Endodermal cell (in vitro differentiated cells): ENCODE data around the gene ELOVL7. TPM values are rescaled to one million over a fixed set of nuclear protein-coding genes. Genes with fewer than 3 reads are reported as not detected.

ENCODE experiments used
- DNase-seq: peaks from one replicate; pipeline ENCODE4 v3.0.0-alpha.2; 2017
- H3K27ac ChIP-seq: 2 replicates; pipeline ENCODE4 v1.5.1; 2013; ENCODE audit warnings: mild to moderate bottlenecking, low read depth, low read length, moderate library complexity
- H3K27me3 ChIP-seq: 2 replicates; pipeline ENCODE4 v1.6.1; 2013; ENCODE audit warnings: mild to moderate bottlenecking, low read length, moderate library complexity; ENCODE audit not compliant: insufficient read depth, control insufficient read depth, poor library complexity, severe bottlenecking
- H3K36me3 ChIP-seq: 2 replicates; pipeline ENCODE4 v1.7.0; 2013; ENCODE audit warnings: mild to moderate bottlenecking, low read length, moderate library complexity; ENCODE audit not compliant: control insufficient read depth, insufficient read depth
- H3K4me1 ChIP-seq: one replicate; pipeline ENCODE4 v1.7.0; 2013; ENCODE audit warnings: low read length; ENCODE audit not compliant: control insufficient read depth, insufficient read depth
- H3K4me3 ChIP-seq: 2 replicates; pipeline ENCODE4 v1.5.1; 2013; ENCODE audit warnings: mild to moderate bottlenecking, low read length, moderate library complexity
- H3K9ac ChIP-seq: 2 replicates; pipeline ENCODE4 v1.6.1; 2013; ENCODE audit warnings: mild to moderate bottlenecking, low read length, moderate library complexity; ENCODE audit not compliant: poor library complexity, severe bottlenecking; ENCODE audit errors: extremely low read depth
- H3K9me3 ChIP-seq: 2 replicates; pipeline ENCODE4 v1.6.1; 2013; ENCODE audit warnings: mild to moderate bottlenecking, low read length, moderate library complexity; ENCODE audit not compliant: control insufficient read depth
- H3K27ac Mint-ChIP-seq: 2 replicates; pipeline ENCODE4 v1.8.0; 2020; ENCODE audit warnings: mixed read lengths
- H3K27me3 Mint-ChIP-seq: 2 replicates; pipeline ENCODE4 v1.8.0; 2021; ENCODE audit warnings: mild to moderate bottlenecking, mixed read lengths; ENCODE audit not compliant: insufficient read depth
- H3K36me3 Mint-ChIP-seq: 2 replicates; pipeline ENCODE4 v1.8.0; 2020; ENCODE audit warnings: low read depth, mixed read lengths
- H3K4me1 Mint-ChIP-seq: 2 replicates; pipeline ENCODE4 v1.8.0; 2020; ENCODE audit warnings: mixed read lengths
- H3K4me3 Mint-ChIP-seq: 2 replicates; pipeline ENCODE4 v1.8.0; 2020; ENCODE audit warnings: mild to moderate bottlenecking, moderate library complexity, mixed read lengths
- H3K9me3 Mint-ChIP-seq: 2 replicates; pipeline ENCODE4 v1.8.0; 2020; ENCODE audit warnings: mild to moderate bottlenecking, mixed read lengths
- CTCF ChIP-seq: fragments of 200-600 bp; sonication (generic); conservative IDR thresholded peaks from 2 replicates; pipeline ENCODE4 v1.5.0; 2021; ENCODE audit warnings: antibody characterized with exemption, mild to moderate bottlenecking
- WGBS, 2 experiments: methylation state at CpG; one replicate each; pipeline versions ENCODE4 v1.1.5 to v1.1.7; 2013; ENCODE audit warnings: missing lambda C conversion rate in 2 of 2, mixed read lengths in 1 of 2; ENCODE audit not compliant: insufficient coverage in 1 of 2, insufficient read length in 1 of 2; 5-methylcytosine and 5-hydroxymethylcytosine counted together
- total RNA-seq, 2 donors: library from RNA; stranded (reverse); fragmentation: NEBNext Ultra II Directional in 1 of 2; extraction: Animal tissue kit (Norgen Biotek cat#: 25700) in 1 of 2; gene quantifications; 2 replicates in 1 of 2; 3 replicates in 1 of 2; pipeline ENCODE4 v1.2.1, GENCODE V29; 2021

The ELOVL7 gene
- total RNA-seq, 2 donors from 2014 or later, result 3.5 to 6.5 TPM

GRCh38 chr5:60826653-60827052, 17.4 kb downstream of the ELOVL7 start:
- Histone ChIP-seq H3K4me3 (no peak overlapping the region), H3K9ac (no peak overlapping the region), H3K36me3 (no peaks in the 10 kb centered on the region), H3K27me3 (no peaks in the 10 kb centered on the region), H3K27ac (no peak overlapping the region), H3K4me1 (no peaks in the 10 kb centered on the region), H3K9me3 (no peaks in the 10 kb centered on the region)
- no peaks in the 10 kb centered on the region for H3K36me3 Mint-ChIP-seq
- no peak overlapping the region for H3K27ac Mint-ChIP-seq
- no peaks in the 10 kb centered on the region for H3K27me3 Mint-ChIP-seq
- H3K4me1 Mint-ChIP-seq, result peaks cover 4% of the 10 kb centered on the region
- TF ChIP-seq CTCF, result no peak
- H3K9me3 Mint-ChIP-seq, result no peaks in the 10 kb centered on the region
- H3K4me3 Mint-ChIP-seq, result no peak overlapping the region
- no peak for DNase-seq

GRCh38 chr5:60823574-60823973, 20.5 kb downstream of the ELOVL7 start:
- Histone ChIP-seq H3K9me3 (no peaks in the 10 kb centered on the region), H3K27ac (no peak overlapping the region), H3K4me1 (no peaks in the 10 kb centered on the region), H3K4me3 (no peak overlapping the region), H3K9ac (no peak overlapping the region), H3K36me3 (no peaks in the 10 kb centered on the region), H3K27me3 (no peaks in the 10 kb centered on the region)
- Mint-ChIP-seq H3K27ac (no peak overlapping the region), H3K4me1 (peaks cover 4% of the 10 kb centered on the region), H3K9me3 (no peaks in the 10 kb centered on the region), H3K36me3 (no peaks in the 10 kb centered on the region), H3K27me3 (no peaks in the 10 kb centered on the region), H3K4me3 (no peak overlapping the region)
- whole genome bisulfite sequencing, 2 experiments, result 89 to 100% methylated on average over 1 of the region's 1 CpG
- no peak for TF ChIP-seq CTCF
- no peak for DNase-seq

GRCh38 chr5:60822285-60822556, 21.8 kb downstream of the ELOVL7 start:
- Histone ChIP-seq H3K4me3 (no peak overlapping the region), H3K36me3 (no peaks in the 10 kb centered on the region), H3K27me3 (no peaks in the 10 kb centered on the region), H3K4me1 (no peaks in the 10 kb centered on the region), H3K27ac (no peak overlapping the region), H3K9ac (no peak overlapping the region), H3K9me3 (no peaks in the 10 kb centered on the region)
- WGBS, 2 experiments, result 80 to 96% methylated on average over 1 to 2 of the region's 2 CpGs
- TF ChIP-seq CTCF, result no peak
- Mint-ChIP-seq H3K36me3 (no peaks in the 10 kb centered on the region), H3K9me3 (no peaks in the 10 kb centered on the region), H3K27ac (no peak overlapping the region), H3K4me1 (peaks cover 4% of the 10 kb centered on the region), H3K4me3 (no peak overlapping the region), H3K27me3 (no peaks in the 10 kb centered on the region)
- DNase-seq, result no peak
